ENCODE data around the gene OTULIN.

- TF ChIP-seq TEAD4 (IDR thresholded peaks at IDR 0.05; ENCODE audit: low read depth, low read length) (no peak), SP1 (IDR thresholded peaks at IDR 0.05; ENCODE audit: low read depth, low read length) (no peak), SIX5 (IDR thresholded peaks at IDR 0.05; ENCODE audit: low read depth, low read length) (no peak), POLR2AphosphoS5 (IDR thresholded peaks at IDR 0.05; ENCODE audit: low read depth, low read length) (no peak)
- TF ChIP-seq, protein P1, sequence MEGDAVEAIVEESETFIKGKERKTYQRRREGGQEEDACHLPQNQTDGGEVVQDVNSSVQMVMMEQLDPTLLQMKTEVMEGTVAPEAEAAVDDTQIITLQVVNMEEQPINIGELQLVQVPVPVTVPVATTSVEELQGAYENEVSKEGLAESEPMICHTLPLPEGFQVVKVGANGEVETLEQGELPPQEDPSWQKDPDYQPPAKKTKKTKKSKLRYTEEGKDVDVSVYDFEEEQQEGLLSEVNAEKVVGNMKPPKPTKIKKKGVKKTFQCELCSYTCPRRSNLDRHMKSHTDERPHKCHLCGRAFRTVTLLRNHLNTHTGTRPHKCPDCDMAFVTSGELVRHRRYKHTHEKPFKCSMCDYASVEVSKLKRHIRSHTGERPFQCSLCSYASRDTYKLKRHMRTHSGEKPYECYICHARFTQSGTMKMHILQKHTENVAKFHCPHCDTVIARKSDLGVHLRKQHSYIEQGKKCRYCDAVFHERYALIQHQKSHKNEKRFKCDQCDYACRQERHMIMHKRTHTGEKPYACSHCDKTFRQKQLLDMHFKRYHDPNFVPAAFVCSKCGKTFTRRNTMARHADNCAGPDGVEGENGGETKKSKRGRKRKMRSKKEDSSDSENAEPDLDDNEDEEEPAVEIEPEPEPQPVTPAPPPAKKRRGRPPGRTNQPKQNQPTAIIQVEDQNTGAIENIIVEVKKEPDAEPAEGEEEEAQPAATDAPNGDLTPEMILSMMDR (IDR thresholded peaks at IDR 0.05; ENCODE audit: control extremely low read depth in 1 of 3, insufficient read depth in 1 of 3, low read depth in 1 of 3, low read length in 3 of 3) = no peak
Measured at GRCh38 chr5:14673443-14673842, 8.9 kb downstream of the OTULIN start.
